ENCODE data around the gene CAMK4. TPM values are rescaled to one million over a fixed set of nuclear protein-coding genes. Genes with fewer than 3 reads are reported as not detected.

The CAMK4 gene
- total and polyA plus RNA-seq, 2 donors (not counting 3 experiments of a cell fraction or from before 2014, with no cell fraction given) = 2.2 to 5.4 TPM

DNA sequence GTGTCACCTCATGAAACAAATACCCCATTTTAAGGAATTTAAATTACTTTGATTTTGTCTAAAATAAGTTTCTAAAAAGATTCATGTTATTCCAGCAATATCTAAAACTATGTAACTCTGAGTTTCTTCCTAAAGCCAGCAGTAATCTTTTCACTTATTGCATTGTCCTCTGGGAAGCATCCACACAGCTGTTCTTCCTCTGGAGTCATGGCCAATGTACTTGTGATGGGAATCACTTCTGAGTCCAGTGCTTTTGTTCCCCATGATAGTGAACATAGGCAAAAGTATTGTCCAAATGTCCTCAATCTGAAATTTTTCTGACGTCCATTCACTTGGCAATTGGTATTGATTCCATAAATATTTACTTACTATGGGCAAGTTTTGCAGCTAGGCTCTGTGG, 163.2 kb downstream of the CAMK4 start:
- Histone ChIP-seq H3K79me2 (ENCODE audit: control insufficient read depth, insufficient read depth, low read length) (no peaks in the 10 kb centered on the region), H3K9me1 (replicated peaks; ENCODE audit: control insufficient read depth, extremely low read depth, insufficient read depth, low read length) (no peaks in the 10 kb centered on the region), H3K27me3 (ENCODE audit: control insufficient read depth in 2 of 2, insufficient read depth in 2 of 2, low read length in 2 of 2) (no peaks in the 10 kb centered on the region), H3K4me1 (ENCODE audit: control insufficient read depth, extremely low read depth, insufficient read depth, low read length) (no peaks in the 10 kb centered on the region), H3K27ac (ENCODE audit: insufficient read depth, low read depth, low read length) (no peak overlapping the region), H3K9ac (replicated peaks; ENCODE audit: extremely low read depth, insufficient read depth, low read length) (no peak overlapping the region), H3K4me3 (replicated peaks in 1 of 3; ENCODE audit: insufficient read depth in 1 of 3, low read depth in 1 of 3, low read length in 3 of 3) (no peak overlapping the region), H3K36me3 (ENCODE audit: control insufficient read depth in 2 of 2, extremely low read depth in 1 of 2, insufficient read depth in 2 of 2, low read length in 2 of 2) (no peaks in the 10 kb centered on the region), H4K20me1 (replicated peaks; ENCODE audit: control insufficient read depth, extremely low read depth, insufficient read depth, low read length) (no peaks in the 10 kb centered on the region), H3K4me2 (ENCODE audit: insufficient read depth, low read length) (no peak overlapping the region), H3K9me3 (replicated peaks; ENCODE audit: control insufficient read depth, insufficient read depth, low read length) (no peaks in the 10 kb centered on the region), H2AFZ (ENCODE audit: low read depth, low read length) (no peak overlapping the region)
- CTCF ChIA-PET = interaction anchor here (1.3 to 2.2 kb wide), 2 partner anchors 11 to 12 kb away, joined by 4 to 5 read pairs; no protein-coding TSS in a partner anchor
- DNase-seq (ENCODE audit: low read depth, low spot score) (no peak), FAIRE-seq (no peak)
- BruUV-seq (replicated peaks) = no TSS peak
- TF ChIP-seq POLR2A (IDR thresholded peaks at IDR 0.05; ENCODE audit: low read depth, low read length) = no peak
- no peak for TF ChIP-seq MYC (IDR thresholded peaks at IDR 0.05; ENCODE audit: low read depth, low read length)
- TF ChIP-seq GATA2 (IDR thresholded peaks at IDR 0.05; ENCODE audit: insufficient read depth, insufficient read length, low read depth, low read length) = no peak
- TF ChIP-seq POLR2AphosphoS5 (IDR thresholded peaks at IDR 0.05; ENCODE audit: insufficient read depth, low read depth, low read length) = no peak
- TF ChIP-seq FOS (IDR thresholded peaks at IDR 0.05; ENCODE audit: borderline replicate concordance, insufficient read depth, low read length) = no peak
- no peak for TF ChIP-seq JUN (IDR thresholded peaks at IDR 0.05; ENCODE audit: borderline replicate concordance, insufficient read depth, insufficient read length, low read depth)
- TF ChIP-seq, protein P1, sequence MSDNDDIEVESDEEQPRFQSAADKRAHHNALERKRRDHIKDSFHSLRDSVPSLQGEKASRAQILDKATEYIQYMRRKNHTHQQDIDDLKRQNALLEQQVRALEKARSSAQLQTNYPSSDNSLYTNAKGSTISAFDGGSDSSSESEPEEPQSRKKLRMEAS (IDR thresholded peaks at IDR 0.05; ENCODE audit: insufficient read depth, insufficient read length) = no peak
- no peak for TF ChIP-seq CTCF (IDR thresholded peaks at IDR 0.05; ENCODE audit: extremely low read depth in 1 of 2, insufficient read depth in 1 of 2, low read depth in 1 of 2, low read length in 2 of 2)
- TF ChIP-seq EZH2 (IDR thresholded peaks at IDR 0.05; ENCODE audit: borderline replicate concordance, low read depth, low read length, severe bottlenecking) = no peak
- POLR2A ChIA-PET = no interaction called here
- intact Hi-C loops (cut with micrococcal nuclease) (no loop called here), dilution Hi-C loops (cut with MboI; ENCODE audit: extremely low pct_ligation_motif_present, low sequenced_read_pairs) (no loop called here)
